LoVo (cell line): ENCODE measurements around the gene BRAT1.
"Not testable (repeated sequence)": the region's sequence is repeated elsewhere in the genome, so short reads cannot be mapped to it uniquely, and the experiment has no call there.

ENCODE experiments used
- DNase-seq: peaks from one replicate; pipeline ENCODE4 v3.0.0-alpha.2; 2016; ENCODE audit warnings: low spot score

The BRAT1 gene

DNA sequence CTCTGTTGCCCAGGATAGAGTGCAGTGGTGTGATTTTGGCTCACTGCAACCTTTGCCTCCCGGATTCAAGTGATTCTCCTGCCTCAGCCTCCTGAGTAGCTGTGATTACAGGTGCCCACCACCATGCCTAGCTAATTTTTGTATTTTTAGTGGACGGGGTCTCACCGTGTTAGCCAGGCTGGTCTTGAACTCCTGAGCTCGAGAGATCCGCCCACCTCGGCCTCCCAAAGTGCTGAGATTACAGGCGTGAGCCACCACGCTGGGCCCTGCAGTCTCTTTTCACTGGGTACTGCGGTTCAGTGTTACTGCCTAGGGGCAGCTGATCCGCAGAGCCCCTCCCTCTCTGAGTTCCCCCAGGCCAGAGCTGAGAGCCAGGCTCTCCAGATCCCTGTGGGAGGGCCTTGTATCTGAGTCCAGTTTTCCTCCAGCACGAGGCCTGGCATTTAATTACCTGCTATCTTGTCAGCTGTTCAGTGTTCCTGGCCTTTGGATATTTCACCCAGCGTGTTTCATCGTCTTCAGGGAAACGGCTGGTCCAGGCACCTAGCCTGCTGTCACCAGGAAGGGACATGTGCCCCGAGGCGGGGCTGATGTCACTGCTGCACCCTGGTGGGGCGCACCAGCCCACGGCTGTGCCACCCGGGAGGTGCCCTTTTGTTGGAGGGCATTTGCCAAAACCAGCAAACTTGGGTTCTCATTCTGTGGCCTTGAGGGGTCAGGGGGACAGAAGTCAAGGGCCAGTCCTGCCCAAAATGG is 19.3 kb downstream of the BRAT1 start:
- not testable (repeated sequence) for DNase-seq

DNA sequence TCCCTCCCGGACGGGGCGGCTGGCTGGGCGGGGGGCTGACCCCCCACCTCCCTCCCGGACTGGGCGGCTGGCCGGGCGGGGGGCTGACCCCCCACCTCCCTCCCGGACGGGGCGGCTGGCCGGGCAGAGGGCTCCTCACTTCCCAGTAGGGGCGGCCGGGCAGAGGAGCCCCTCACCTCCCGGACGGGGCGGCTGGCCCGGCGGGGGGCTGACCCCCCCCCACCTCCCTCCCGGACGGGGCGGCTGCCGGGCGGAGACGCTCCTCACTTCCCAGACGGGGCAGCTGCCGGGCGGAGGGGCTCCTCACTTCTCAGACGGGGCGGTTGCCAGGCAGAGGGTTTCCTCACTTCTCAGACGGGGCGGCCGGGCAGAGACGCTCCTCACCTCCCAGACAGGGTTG is 21.1 kb downstream of the BRAT1 start:
- not testable (repeated sequence) for DNase-seq

DNA sequence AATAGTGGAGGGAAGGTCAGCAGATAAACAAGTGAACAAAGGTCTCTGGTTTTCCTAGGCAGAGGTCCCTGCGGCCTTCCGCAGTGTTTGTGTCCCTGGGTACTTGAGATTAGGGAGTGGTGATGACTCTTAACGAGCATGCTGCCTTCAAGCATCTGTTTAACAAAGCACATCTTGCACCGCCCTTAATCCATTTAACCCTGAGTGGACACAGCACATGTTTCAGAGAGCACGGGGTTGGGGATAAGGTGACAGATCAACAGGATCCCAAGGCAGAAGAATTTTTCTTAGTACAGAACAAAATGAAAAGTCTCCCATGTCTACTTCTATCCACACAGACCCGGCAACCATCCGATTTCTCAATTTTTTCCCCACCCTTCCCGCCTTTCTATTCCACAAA is 21.8 kb downstream of the BRAT1 start:
- not testable (repeated sequence) for DNase-seq

DNA sequence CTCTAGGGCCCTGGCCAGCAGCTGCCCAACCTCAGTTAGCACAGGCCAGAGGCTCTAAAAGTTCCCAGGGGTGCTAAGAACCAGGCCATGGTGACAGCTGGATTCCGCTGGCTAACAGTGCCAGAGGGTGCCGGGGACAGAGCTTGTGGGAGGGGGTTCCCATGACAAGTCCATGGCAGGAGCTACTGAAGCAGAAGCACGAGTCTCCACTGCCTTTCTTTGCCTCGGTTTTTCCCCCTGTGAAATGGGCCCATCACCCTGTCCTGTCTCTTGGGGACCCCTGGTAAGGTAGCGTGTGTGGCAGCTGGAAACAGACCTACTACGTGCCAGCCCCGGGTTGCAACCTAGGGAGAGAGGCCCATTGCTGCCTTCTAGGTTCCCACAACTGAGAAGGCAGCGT is 22.5 kb downstream of the BRAT1 start:
- not testable (repeated sequence) for DNase-seq

DNA sequence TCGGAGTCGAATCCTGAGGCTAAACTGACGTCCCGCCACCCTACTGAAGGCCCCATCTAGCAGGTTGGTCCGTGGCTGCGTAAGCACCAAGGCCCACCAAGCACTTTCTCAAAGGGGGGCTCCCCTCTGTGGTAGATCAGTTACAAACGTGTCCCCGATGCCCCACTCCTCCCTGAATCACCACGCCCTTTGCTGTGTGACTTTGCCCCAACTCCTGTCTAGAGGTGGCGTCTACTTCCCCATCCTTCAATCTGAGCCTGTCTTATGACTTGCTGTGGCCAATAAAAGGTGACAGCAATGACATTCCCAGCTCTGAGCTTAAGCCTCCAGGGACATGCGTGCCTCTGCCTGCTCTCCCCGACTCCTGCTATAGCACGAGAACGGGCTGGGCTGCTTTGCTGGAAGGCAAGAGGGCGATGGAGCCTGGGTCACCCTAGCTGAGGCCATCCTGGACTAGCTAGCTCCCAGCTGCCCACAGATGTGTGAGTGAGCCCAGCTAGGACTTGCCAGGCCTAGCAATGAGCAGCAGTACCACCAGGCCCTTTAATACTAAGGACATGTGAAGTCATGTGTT is 23.0 kb downstream of the BRAT1 start:
- DNase-seq, result not testable (repeated sequence)

DNA sequence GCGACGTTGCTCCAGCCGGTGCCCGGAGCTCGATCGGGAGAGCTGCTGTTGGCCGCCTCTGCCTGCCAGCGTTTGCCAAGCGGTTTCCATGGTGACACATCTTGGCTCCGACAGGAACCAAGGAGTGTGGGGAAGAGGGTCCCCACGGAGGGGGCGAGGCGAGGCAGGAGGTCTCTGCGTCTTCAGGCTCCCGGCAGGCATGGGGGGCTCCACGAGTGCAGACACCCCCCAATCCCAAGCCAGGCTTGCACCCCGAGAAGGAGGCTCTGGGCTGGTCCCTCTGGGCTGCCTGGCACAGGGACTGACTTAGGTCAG is 23.6 kb downstream of the BRAT1 start:
- not testable (repeated sequence) for DNase-seq

DNA sequence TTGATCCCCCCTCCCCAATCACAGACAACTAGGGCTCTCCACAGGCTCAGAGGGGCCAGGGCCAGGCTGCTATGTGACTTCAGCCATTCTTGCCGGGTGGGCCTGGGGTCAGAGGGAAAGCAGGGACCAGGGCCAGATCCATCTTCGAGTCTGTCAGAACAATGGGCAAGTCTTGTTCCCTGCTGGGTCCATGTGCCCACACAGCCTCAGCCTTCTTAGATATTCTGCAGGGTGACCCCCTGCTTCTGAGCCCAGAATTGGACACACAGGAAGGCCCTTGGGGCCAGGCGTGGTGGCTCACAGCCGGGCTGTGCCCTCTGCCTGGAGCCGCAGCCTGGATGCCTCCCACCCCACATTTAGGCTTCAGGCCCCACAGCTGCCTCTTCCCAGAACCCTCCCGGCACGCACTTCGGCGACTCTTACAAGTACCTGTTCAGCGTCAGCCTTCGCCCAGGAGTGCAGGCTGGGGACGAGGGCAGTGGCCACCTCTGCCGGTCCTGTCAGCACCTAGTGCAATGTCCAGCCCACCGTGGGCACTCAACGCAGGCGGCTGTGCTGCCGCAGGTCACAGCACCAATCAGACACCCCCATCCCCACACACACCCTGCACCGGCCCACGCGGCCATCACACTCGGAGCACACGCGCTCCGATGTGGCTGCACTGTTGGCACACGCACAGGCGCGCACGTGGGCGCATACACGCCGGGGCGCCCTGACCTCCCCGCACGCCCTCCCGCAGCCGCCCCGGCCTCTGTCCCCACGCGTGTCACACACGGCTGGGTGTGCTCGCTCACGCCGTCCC is 24.1 kb downstream of the BRAT1 start:
- DNase-seq, result not testable (repeated sequence)

DNA sequence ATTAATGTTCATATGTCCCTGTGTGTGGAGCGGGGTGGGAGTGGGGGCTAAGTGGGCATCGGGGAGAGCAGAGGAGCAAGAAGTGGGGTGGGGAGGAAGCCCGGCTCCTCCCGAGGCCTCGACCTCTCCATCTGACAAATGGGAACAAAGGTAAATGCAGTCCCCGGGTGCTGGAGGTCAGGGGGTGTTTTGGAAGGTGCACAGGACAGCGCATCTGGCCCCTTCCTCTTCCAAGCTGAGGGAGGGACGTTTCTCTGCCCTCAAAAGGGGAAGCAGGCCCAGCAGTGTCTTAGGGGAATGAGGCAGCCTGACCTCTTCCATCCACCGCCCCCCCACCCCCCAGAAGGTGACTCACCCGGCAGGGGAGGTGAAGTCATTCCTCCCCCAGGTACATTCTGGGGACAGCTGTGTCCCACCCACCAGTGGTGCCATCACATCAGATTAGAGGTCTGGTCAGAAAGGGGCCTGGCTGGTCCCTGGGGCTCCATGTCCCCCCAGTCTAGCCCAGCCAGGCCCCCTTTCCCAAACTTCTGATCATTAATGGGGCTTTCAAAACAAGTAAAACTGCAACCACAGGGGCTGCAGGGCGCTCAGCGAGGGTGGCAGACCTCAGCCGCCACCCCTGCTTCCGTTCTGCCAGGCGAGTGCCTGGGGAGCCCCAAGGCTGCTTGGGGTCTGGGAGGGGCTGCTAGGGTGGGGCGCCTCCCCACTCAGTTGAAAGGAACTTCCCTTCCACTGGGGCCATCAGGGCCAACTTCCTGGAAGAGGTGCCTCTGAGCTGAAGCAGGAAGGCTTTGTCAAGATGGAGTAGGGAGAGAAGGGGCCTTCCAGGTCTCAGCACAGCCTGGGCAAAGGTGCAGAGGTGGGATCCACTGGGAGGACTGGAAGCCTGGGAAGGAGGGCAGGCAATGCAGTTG is 25.0 kb downstream of the BRAT1 start:
- DNase-seq, result no peak

DNA sequence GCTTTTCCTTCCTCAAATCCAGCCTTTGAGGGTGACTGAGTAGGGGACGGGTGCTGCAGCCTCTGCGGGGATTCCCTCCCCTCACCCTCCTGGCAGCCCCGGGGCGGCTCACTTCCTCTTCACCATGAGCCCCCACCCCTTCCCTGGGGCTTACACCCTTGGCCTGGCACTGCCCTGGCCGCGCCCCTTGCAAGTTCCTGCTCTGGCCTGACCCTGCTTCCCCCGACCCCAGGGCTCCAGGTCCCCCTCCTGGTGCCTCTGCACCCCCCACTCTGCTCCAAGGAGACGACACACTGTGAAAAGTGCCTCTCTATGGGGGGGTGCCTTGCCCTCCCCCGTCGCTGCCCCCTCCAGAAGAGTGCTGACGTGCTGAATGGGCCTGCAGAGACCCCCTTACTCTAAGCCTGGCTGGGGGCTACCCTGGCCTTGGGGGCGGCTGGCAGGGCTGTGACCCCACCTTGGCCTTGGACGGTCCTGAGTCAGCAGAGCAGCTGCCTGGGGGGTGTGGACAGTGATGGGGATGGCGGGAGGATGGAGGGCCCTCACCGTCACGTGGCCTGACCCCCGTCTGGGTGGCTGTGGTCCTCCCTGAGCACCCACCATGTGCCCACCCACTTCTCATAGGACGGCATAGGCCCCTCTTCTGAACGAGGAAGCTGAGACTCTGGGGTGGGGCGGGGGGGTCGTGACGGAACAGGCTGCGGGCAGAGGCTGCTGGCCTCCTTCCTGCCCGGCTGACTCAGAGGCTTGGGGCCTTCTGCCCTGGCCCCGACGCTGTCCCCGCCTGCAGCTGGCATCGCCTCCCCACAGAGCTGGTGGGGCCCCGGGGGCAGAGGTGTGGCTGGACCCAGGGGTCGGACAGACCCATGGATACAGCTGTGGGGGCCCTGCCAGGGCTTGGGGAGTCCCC is 25.9 kb downstream of the BRAT1 start:
- no peak for DNase-seq

DNA sequence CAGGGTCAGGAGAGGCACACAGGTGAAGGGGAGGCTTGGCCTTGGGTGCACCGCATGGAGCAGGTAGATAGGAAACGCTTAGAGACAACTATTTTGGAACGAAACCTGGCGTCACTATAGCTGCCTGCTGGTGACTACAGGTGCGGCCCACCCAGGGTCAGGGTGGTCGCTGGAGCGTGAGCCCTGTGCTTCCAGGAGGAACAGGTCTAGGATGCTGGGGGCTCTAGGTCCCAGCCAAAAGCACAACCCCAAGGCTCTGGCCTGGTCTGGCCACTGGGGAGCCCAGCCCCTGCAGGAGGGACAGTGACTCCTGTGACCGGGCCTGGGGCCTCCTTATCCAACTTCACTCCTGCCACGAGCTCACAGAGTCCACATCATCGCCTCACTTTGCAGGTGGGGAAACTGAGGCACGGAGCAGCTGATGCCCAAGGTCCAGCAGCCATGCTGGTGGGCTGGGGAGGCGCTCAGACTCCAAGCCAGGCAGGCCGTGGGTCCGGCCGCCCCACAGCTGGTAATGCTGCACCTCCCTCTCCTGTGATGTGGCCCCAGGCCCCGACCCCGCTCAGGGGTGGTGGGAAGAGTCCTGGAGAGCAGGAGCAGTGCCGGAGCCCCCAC is 26.7 kb downstream of the BRAT1 start:
- DNase-seq, result no peak

DNA sequence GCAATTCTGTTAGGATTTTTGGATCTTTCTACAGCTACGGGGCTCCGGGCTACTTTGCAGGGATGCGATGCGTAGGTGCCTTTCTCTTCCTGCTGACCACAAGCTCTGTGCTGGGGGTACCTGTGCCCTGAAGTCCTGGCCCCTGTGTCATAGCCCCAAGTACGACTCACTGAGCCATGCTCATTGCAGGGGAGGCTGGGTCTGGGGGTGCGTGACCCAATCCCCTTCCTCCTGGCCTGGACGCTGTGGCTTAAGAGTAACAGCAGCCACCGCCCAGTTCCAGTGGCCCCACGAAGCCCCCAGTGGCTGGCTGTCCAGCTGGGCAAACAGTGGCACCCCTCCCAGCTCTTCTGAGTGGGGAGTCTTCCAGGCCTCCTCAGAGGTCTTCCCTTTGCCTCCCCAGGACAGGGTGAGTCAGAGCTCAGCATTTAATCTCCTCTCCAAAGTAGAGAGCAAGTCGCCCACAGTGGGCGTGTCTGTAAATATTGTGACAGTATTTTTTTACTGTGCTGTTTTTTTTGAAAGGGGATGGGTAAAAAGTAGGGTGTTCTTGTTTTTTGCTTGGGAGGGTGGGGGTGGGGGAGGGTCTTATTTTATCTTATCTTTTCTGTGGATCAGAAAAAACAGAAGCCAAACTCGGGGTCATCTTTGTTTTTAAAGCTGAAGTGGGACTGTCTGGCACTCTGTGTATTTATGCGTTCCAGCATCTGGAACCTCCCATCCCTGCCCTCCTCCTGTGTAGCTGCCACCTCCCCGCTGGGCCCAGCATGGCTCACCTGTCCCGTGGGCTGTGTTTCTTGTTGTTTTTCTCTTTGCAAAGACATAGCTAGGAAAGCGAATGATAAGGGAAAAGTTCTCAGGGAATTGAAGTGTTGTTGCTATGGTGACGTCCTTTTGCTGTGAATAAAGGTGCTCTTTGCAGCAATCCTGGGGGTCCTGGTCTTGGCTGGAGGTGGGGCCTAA is 27.5 kb downstream of the BRAT1 start:
- DNase-seq, result peak; percentile 30

DNA sequence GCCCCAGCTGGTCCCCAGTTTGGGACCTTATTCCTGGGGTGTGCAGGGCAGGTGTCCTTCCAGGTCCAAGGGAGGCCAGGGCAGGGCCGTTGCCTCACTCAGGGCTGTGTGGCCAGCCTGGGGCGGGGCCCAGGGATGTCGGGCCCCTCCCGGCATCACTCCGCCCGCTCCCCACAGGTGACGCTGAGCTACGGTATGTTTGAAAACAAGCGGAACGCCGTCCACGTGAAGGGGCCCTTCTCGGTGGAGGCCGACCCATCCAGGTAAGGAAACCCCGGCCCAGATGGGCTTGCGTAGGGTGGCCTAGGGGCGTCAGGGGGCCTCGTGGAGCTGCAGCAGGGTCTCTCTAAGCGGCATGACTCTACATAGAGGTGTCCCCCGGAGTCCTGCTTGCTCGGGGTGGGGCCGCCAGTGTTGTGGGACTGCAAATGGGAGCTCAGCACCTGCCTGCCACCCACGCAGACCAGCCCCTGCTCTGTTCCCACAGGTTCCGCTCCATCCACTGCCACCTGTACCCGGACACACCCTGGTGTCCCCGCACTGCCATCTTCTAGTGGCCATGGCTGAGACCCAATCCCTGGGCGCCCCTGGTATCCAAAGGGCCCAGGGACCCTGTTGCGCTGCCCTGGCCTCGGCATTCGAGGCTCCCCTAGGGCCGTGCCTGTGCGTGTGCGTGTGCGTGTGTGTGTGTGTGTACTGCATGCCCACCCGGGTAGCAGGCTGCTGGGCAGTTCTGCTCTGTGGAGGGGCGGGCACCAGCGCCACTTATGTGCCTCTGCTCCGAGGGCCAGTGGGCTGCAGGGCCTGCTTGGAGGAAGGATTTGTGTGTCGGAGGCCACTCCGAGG is 28.4 kb downstream of the BRAT1 start:
- no peak for DNase-seq

DNA sequence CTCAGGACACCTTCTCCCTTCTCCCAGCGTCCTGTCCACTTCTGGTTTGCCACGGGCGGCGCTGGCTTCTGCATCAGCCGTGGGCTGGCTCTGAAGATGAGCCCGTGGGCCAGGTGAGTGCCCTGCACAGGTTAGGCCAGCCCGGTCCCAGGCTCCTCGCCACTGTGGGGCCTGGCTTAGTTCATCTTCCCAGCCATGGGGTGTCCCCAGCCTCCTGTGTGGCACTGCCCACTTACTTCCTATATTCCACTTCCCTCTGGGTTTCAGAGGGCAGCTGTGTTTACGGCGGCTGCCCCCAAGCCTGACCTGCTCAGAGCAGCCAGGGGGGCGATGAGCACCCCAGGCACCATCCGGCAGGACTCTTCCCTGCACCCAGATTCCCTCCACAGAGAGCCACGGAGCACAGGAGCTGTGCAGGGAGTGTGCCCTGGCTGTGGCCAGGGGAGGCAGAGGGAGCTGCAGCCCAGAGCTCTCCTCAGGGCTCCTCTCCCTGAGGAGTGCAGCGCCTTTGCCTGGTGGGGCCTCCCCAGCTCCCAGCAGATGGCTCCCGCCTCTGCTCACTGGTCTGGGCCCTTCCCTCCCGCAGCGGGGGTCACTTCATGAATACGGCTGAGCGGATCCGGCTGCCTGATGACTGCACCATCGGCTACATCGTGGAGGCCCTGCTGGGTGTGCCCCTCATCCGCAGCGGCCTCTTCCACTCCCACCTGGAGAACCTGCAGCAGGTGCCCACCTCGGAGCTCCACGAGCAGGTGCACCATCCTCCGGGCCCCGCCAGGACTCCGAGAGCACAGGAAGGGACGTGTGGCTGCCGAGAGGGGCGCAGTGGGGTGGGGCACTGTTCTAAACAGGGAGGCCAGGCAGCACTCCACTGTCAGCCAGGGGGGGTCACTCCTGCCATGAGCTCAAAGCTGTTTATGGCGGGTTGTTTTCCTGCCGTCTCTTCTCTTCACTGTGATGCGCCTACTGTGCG is 29.4 kb downstream of the BRAT1 start:
- DNase-seq, result no peak

DNA sequence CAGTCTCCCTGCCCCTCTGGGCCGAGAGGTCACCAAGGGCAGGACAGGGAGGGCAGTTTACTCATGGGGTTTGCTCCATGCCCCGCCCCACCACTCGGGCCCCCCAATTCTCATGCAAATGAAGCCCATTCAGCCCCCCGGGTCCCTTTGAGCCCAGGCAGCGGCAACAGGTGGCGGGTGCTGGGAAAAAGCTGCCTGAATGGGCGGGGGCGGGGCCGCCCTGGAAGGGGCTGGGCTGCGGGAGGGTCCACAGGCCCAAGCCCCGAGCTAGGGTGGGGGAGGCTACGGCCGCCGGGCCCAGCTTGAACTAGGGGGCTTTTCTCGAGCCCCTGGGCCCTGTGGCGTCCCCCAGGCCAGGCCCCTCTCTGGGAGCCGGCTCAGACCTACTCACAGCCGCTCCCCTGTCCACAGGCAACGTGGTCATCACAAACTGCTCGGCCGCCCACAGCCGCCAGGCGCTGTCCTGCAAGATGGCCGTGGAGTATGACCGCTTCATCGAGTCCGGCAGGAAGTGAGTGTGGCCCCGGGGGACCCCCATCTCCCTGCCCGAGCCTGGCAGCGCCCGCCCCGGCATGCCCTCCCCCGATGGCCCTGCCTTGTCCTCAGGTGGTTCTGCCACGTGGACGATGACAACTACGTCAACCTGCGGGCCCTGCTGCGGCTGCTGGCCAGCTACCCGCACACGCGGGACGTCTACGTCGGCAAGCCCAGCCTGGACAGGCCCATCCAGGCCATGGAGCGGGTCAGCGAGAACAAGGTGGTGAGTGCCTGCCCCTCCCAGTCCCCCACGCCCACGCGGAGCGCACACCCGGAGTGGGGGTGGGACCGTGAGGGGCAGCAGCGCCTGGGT is 30.3 kb downstream of the BRAT1 start:
- no peak for DNase-seq

DNA sequence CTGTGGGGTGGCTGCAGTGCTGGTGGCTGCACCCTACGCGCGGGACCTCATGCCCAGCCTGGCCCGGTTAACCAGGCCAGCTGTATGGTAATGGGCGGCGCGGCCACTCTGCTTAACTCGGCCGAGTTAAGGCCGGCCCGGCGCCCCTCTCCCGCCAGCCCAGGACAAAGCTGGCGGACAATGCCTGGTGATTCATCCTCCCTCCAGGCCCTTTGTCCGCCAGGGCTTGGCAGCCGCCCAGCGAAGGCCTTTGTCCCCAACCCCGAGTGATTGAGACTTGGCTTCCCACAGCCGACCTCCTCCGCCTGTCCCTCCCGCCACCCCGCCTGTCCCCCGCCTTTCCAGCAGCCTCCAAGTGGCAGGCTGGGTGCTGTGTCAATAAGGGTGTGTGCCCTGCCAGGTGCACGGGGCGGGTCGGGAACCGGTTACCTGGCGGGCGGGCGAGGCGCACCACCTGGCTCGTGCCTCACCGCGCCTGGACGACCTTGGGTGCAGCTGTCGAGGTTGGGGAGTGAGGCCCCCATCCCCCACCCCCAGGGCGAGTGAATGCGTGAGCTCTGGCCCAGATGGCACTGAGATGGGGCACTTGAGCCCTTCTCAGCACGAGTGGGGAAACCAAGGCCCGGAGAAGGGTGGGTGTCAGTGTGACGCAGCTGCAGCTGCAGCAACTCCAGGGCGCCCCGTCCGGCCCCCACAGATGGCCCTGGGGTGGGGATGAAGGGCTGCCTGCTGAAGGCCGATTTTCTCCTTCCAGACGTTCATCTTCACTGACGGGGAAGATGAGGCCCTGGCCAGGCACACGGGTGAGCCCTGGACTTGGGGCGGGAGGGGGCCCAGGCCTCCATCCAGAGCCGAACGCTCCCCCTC is 31.1 kb downstream of the BRAT1 start:
- DNase-seq, result peak; percentile 94
